Endothelial cell of umbilical vein (primary cell): ENCODE results near the gene SPACA7.

Experiments
- CTCF ChIP-seq, 2 donors: IDR thresholded peaks; 1 replicate in 1 of 2; 2 replicates in 1 of 2; pipeline ENCODE4 v1.5.1; 2011; ENCODE audit warnings: low read length in 2 of 2, mild to moderate bottlenecking in 2 of 2, moderate library complexity in 2 of 2, control low read depth in 1 of 2, inconsistent platforms in 1 of 2, low read depth in 1 of 2; ENCODE audit not compliant: insufficient read depth in 1 of 2; ENCODE audit errors: extremely low read depth in 1 of 2
- EZH2 ChIP-seq: IDR thresholded peaks from 2 replicates; pipeline ENCODE4 v1.6.1; 2012; ENCODE audit warnings: borderline replicate concordance, low read depth, mild to moderate bottlenecking, moderate library complexity, low read length, inconsistent platforms; ENCODE audit not compliant: severe bottlenecking
- JUN ChIP-seq: IDR thresholded peaks from 2 replicates; pipeline ENCODE4 v1.6.1; 2011; ENCODE audit warnings: borderline replicate concordance, low read depth; ENCODE audit not compliant: insufficient read length, insufficient read depth
- POLR2A ChIP-seq: IDR thresholded peaks from 2 replicates; pipeline ENCODE4 v1.6.1; 2012; ENCODE audit warnings: low read depth, mild to moderate bottlenecking, control low read depth, low read length

- TF ChIP-seq CTCF (IDR thresholded peaks at IDR 0.05; ENCODE audit: extremely low read depth in 1 of 2, insufficient read depth in 1 of 2, low read depth in 1 of 2, low read length in 2 of 2), result no peak
- no peak for TF ChIP-seq POLR2A
- TF ChIP-seq JUN, result no peak
- TF ChIP-seq EZH2, result no peak
Observed at GRCh38 chr13:112464720-112465119, 88.6 kb downstream of the SPACA7 start.
